Amniotic stem cell (primary cell): Measurements from ENCODE around the gene LRRC1.

Experiments used
- DNase-seq: peaks from one replicate; lab custom pipeline; 2025; lab: John Stamatoyannopoulos, UW

LRRC1 gene

DNA sequence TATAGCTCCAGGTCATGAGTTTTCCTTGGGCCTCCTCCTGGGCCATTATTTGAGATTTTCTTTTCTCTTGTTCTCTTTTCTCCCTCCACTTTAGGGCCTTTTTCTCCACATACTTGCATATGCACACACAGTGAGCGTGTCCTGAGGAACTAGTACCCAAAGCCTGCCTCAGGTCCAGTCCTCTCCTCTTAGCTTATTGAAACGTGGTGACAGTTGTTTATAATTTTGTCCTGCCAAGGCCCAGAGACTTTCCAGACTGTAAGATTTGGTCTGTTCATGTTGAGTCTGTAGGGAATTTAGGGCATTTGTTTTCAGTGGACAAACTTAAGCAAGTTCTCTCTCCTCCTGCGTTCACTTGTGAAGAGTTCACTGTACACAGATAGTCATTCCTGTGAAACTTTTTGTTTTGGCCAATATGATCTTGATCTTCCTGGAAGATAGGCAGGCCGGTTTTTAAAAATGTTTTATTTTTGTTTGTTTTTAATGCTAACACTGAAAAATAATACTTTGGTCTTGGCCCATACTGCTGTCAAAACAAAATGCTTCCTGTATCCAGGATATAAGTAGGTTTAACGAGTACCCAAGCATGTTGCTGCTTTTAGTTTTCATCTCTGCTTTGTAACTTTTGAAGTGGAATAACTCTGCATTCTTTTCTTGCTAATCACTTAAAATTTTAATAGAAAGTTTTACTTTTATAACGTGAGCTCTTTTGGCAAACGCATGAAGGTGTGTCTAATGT lies 20.7 kb downstream of the LRRC1 start:
- DNase-seq, result no peak

DNA sequence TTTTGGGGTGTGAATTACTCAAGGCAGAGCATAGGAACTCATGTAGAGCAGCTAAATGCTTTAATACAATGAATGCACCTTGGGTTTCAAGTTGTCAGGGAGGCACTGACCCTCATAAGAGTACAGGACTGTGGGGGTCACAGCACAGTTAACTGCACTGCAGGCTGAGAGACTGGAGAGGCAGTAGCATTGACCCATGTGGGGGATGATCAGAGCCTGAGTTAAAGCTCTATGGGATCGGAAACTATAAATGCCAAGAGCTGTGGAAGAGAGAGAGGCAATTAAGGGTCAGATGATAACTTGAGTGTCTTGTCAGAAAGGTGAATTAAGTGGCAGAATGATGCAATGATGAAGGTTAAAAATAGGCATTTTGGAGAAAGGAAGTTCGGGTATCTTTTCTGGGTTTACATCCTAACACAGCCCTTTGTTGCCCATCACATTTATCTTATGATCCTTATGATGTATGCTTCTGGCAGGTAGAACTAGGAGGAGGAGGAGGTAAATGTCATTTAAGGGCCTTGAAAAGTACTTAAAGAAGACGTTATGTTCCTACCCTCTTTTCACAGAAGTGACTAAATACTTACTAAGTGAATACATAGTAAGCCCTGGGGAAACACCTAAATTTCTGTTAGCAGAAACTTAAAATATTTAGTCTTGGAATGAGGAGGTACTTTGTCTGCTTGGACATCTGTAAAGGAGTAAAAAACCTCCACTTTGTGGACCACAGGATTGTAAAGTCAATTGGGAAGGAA lies 24.2 kb downstream of the LRRC1 start:
- no peak for DNase-seq

DNA sequence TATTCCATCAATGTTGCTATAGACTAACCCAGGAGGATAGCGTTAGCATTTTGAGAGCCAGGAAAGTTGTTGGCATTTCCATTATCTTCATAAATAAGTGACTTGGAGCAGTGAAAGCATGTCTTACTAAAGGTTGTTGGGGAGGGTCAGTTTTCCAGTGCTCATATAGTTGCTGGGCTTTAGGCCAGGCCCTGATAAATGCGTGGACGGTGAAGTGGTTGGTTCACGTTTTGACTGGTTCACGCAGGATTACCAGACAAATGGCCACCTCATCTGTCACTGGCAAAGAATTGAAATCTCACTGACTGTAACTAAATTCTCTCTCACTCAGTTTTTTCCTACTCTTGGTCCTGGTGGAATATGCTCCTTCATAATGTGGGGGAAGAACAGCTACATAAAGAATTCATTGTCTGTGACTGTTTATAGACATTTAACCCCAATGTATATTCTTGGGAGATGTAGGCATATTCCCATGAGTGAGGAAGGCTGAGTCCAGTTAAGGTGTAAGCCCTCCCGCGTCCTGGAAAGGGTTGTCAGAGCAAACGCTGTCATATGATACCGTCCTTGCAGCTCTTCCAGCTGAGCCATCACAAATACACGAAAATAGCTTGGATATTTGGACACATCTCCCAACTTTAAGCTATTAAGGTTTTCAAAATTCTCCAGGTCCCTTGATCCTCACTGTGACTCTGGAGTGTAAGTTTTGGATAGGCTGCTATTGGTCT lies 27.8 kb downstream of the LRRC1 start:
- DNase-seq, result no peak

DNA sequence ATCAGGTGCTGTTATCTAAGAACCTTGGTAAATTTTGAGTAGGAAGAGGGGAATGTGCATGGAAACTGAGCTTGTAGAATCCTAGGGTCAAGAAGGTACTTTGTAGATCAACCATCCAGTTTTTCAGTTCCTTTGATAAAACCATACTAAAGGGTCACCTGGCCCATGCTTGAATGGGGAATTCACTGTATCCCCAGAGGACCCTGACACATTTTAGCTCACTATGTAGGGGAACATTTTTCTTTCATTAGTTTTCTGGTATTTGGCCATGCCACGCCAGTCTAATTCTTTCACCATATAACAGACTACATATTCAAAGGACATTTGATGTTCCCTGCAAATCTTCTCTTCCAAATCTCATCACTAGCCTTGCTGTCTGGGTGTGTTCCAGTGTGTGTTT lies 29.9 kb downstream of the LRRC1 start:
- no peak for DNase-seq

DNA sequence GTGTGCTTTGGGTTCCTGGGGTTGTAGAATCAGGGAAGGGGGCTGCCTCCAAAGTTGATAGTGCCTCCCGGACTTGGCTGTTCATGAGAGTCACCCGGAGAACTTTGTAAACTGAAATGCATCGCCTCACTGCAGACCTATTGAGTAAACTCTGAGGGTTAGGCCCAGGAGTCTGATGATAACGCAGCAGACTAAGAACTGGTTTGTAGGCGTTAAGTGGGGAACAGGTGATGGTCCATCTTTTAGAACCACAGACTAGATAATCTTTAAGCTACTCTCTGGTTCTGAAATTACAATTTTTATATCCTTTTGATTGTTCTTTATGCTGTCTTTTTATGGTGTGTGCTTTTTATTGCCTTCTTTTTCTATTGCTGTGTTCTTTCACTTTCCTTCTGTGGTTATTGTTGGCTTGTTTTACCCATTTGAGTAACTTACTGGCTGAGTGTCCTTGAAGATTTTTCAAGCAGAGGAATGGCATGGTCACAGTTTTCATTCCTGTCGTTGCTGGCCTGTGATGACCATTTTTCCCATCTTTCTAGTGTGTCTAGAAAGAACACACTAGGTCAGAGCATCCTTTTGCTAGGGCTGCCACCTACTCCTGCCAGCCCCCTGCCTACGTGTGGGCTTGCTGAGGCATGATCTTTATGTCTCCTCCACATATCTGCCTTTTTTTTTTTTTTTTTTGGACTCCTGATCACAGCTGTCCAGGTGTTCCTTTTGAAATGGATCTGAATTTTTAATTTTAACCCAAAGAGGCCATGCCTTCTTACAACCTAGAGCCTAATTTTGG lies 30.9 kb downstream of the LRRC1 start:
- no peak for DNase-seq

DNA sequence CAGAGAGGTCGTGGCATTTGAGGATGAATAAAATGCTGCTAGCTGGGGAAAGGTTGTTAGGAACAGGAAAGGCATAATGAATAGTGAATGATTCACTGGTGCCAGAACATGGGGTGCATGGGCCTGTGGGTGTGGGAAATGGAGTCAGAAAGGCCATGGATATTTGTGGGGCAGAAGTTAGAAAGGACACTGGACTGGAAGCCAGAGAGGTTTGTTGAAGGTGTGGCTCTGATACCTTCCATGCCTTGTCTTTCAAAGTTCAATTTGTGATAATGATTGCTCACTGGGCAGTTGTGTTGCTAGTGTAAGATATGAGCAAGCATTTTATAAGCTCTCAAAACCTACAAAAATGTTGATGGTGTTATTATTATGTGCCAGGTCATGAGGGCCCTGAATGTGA lies 32.7 kb downstream of the LRRC1 start:
- DNase-seq, result no peak

DNA sequence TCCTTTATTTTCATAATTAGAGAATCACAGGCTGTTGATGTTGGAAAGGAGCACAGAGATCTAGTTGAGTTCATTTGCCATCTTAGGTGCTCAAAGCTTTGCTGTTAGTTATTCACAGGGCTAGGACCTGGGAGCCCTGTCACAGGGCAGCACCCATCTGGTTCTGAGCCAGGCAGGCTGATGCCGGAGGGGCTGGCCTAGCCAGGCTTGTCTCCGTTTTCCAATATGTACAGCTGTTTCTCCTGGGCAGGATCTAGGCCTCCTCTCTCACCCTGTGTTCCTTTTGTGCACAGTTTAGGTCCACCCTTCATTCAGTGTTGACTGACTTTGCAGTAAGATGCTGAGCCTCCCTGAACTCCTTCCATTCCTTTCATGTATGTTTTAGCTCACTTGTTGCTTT lies 33.4 kb downstream of the LRRC1 start:
- DNase-seq, result no peak

DNA sequence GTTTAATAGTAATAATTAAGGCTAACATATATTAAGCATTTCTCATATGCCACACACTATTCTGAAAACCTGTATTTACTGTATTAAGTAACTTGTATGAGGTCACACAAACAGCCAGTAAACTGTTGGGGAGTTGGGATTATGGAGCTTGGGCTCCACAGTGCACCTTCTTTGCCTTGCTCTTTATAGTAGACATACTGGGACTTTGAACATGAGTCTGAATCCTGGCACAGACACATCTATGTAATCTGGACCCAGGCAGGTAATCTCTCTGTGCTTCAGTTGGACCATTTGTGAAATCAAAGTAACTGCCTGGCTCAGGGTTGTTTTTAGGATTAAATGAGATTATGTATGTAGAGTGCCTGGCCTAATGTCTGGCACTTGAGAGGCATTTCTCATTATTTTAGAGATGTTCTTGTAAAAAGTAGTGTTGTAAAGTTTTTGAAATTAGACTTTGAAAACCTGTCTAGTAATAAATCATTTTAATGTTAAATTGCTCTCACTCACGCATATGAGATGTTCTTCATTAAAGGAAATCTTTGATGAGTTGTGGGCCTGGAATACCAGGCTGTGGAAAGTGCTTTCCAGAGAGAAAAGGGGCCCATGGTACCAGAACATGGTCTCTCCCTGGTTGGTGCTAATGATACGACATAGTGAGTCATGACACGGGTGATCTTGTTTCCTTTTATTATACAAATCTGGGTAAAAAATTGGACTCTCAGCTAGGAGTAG lies 34.3 kb downstream of the LRRC1 start:
- no peak for DNase-seq

DNA sequence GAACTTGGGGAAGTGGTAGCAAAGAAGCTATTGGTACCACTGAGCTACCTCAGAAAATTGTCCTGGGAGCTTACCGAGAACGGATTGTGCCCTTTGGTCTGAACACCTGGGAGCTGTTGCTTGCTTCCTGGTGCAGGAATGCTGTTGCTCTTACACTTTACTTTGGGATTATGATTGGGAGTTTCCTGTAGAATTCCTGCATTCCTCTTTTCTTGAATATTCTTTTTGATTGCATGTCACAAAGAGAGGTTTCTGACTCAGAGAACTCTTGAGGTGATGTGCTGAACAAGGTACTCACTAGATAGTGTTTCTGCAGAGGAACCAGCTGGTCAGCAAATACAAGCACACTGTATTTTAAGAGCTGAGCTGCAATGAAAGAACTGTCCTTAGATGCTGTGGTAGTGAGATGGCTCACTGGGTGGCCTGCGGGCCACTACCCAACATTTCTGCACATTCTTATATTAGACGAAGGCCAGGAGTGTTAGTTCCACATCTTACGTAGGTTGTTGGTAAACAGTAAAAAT lies 35.0 kb downstream of the LRRC1 start:
- DNase-seq, result no peak

DNA sequence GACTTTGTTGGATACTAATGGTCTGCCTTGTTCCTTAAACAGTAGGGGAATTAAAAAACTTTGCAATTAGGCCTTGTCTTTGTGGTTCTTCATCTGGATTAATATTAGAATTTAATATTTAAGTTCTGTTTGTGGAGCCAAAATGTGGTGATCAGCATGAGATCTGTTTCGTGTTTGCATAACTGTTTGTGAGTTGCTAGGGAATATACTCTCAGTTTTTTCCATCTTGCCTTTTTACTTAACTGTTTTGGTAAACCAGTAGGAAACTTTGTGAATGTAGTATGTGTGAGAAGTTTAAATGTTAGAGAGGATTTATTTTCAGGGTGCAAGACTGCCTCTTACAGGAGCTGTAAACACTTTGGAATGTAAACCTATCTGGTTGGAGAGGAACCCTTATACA lies 35.6 kb downstream of the LRRC1 start:
- no peak for DNase-seq

DNA sequence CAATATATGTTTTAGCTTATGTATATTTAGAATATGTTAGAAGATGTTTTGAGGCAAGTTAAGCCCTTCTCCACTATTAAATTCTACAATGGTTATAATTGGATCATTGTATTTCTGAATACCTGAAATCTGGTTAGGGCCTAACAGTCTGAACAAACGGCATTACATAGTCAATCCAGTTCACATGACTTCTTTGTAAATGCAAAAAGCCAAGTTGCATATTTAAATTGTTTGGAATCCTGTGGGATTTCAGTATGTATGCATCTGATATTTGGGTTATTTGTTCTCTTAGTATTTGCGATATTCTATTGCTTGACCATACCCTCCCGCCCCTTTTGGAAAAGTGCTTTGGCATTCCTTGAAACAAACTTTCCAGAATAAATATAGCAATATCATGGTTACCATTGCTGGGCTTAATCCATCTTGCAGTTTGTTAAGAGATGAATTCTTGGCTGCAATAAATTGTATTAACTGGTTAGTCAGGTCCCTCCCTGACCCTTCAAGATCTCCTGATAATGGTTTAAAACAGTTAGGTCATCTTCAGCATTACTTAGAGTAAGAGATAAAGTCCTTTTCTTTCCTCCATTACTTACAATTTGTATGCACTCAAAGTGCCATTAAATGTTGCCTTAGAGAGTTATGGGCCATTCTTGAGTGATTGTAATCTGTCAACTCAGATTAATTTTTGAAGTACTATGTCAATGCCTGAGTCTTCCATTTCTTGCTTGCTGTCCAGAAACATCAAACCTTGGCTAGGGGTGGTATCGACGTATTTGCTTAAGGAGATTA lies 36.5 kb downstream of the LRRC1 start:
- no peak for DNase-seq

DNA sequence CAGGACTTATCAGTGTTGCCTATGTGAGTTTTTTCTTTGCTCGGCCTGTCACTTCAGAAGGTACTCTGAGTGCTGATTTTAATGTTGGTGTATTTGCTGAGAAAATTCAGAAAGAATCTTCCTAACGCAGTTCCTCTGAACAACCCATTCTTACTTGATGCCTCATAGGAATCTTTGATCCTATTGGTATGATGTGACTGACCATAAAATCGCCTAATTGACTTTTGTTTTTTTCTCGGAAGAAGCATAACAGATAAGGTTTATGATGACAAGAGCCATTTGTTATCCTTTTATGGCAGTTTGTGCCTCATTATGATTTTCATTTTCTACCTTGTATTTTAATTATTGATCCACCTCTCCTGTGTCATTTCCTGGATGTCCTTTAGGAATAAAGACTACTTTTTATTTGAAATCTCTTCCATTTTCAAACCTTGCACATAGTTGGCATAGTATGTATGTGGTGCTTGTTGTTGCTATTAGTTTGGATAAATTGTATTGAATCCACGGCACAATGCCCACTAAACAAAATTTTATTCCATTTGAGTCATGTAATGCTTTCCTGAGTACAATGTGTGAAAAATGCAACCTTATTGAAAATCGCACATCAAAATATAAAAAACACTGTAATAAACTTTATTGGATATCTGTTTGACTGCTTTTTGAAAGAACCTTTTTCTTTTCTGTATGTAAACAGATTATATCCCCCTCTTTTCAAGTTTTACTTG lies 37.3 kb downstream of the LRRC1 start:
- DNase-seq, result no peak

DNA sequence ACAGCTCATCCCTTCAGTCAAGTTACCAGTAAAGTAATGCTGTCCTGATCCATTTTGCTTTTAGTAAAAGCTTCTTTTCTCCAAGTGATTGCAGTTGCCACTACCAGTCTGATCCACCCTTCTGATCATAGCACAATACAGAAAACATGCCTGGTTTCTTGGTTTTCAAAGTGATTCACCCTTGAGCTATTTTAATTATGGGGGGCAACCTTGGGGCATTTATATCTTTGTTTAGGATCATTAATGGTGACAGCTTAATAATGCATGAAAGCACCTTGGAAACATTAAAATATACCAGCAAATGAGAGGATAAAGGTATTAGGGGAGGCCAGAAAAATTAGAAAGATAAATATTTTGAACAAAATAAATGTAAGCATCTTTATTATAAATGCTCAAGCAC lies 38.4 kb downstream of the LRRC1 start:
- no peak for DNase-seq

DNA sequence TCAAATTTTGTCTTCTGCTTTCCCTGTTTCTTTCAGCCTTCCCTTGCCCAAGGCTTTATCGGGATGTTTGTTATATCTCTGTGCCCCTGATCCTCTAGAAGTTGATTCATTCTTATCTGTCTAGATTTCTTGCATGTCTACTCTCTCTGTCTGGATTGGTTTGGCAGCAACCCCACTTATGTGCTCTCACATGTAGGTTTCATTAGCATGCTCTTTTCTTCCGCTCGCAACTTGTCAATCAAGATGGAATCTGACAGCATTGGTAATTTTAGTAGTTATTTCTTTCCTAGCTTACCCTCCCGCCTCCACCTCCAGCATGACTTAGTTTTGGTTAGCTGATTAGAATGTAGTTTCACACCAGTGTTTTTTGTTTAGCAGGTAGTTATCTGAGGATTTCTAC lies 39.3 kb downstream of the LRRC1 start:
- DNase-seq, result no peak

DNA sequence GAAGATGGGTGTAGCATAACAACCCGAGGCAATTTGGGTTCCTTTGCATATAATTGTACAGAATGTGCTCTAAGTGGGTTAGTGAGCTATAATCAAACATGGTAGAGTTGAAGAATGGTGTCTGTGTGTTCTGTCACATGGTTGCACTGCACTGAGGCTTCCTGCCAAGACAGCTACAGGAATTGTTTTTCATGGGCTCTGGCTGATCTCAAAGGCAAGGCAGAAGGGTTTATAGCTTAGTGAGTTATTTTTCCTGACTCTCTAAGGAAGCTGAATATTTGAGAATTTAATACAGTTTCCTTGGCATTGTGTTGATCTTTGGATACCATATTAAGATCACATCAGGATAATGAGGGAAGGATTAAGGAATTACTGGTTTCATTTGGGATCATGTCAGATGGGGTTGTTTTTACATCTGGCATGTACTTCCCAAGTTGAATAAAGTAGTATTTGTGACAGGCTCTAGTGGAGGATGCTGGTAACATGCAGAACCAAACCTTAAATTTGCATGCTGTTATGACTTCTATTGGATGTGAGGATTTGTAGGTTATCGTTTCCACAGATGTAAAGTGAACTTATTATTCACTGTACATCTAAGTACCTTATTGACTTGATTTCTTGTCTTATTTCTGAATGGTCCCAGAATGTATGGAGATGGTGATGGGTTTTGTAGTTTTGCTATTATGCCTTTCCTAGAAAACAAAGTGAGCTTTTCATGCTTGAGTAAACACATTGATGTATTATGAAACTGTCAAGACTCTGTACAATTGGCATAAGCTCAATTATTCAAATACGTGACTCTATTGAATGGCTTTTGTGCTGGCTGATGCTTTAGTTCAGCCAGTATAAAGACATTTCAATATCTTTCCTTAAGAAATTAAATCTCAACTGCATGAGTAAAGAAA lies 43.3 kb downstream of the LRRC1 start:
- no peak for DNase-seq

DNA sequence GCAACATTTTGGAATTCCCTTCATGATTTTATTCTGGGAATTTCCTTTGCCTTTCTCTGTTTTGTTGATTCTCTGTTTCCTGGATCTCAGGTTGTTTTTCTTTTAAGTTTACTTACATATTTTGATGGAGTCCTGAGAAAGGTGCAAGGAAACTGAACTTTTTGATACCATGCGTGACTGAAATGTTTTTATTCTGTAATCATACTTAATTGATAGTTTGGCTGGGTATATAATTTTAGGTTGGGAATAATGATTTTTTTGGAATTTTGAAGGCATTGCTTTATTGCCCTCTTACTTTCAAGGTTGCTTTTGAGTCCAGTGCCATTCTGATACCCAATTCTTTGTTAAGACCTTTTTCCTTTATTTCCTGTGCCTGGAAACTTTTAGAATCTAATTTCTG lies 45.2 kb downstream of the LRRC1 start:
- DNase-seq, result no peak

DNA sequence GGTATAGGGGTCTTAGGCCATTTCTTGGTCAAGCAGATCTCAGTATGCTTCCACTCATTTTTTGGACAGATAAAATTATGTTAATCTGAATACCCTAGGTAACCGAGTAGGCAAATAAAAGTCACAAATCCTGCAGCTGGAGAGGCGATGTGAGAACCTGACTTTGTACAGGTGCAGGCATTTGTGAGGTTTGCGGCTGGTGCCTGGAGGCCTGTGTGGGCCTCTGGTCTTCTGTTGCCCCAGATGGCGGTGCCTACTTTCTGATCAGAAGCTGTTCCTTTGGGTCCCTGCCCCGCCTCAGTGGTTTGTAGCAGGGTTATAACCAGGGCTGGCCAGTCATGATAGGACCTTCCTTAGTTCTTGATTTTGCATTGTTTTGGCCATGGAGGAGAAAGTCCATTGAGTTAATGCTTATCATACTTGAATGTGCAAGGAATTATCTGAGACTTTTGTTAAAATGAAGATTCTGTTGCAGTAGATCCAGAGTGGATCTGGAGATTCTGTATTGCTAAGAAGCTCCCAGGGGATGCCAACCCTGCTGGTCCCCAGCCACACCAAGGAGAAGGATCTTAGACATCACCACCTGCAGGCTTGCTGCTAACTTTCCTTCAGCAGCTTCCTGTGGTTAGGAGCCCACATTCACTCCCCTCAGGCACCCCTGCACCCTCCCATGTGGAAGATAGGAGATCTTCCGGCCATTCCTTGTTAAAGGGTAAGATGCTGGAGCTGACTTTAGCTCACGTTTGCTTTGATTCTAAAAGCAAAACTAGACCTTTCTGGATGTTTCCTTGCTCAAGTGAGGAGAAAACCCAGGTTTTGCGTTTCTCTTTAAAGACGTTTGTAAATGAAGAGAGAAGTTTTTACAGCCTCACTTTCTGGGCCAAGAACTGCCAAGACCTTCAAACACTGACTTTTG lies 50.7 kb downstream of the LRRC1 start:
- no peak for DNase-seq

DNA sequence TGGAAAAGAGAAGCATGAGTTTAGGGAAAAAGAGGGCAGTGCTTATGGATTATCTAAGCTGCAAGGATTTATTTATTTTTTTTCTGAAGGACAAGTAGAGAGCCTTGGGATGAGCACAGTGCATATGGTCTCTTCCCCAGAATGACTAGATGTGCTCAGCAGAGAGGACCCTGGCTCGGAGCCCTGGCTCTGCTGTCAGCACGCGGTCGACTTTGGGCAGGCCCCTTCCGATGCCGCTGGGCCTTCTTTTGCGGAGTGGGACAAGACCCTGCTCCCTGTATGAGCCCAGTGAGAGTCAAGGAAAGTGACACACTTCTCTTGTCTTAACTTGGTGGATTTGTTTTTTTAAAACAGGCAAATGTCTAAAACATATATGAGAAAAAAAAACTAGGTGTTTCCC lies 51.4 kb downstream of the LRRC1 start:
- no peak for DNase-seq
